GM23338 (cell line): ENCODE results near the gene ADAMTS18. TPM values are rescaled to one million over a fixed set of nuclear protein-coding genes. Genes with fewer than 3 reads are reported as not detected.

Experiments used
- ATAC-seq: fragments of 200-7000 bp; cut with Tn5 transposase; 3 replicates; pipeline ENCODE4 v1.9.1; 2020
- DNase-seq: peaks from one replicate; pipeline ENCODE4 v3.0.0-alpha.2; 2015; ENCODE audit warnings: low spot score
- H2AFZ ChIP-seq: fragments of 200-600 bp; sonication (generic); 2 replicates; pipeline ENCODE4 v1.8.0; 2016; ENCODE audit warnings: antibody characterized with exemption, mild to moderate bottlenecking, moderate library complexity
- H3F3A ChIP-seq: fragments of 200-600 bp; sonication (generic); replicated peaks from 2 replicates; pipeline ENCODE4 v1.8.0; 2017; ENCODE audit warnings: antibody characterized with exemption, mixed run types, low read depth
- H3K27ac ChIP-seq: fragments of 200-600 bp; sonication (generic); 2 replicates; pipeline ENCODE4 v1.6.1; 2016; ENCODE audit warnings: low read depth
- H3K27me3 ChIP-seq: fragments of 200-600 bp; sonication (generic); 2 replicates; pipeline ENCODE4 v1.8.0; 2016; ENCODE audit warnings: mild to moderate bottlenecking, mixed run types, moderate library complexity; ENCODE audit not compliant: insufficient read depth
- H3K36me3 ChIP-seq: fragments of 200-600 bp; sonication (generic); 2 replicates; pipeline ENCODE4 v1.8.0; 2016; ENCODE audit warnings: mild to moderate bottlenecking; ENCODE audit not compliant: insufficient read depth
- H3K4me1 ChIP-seq: fragments of 200-600 bp; sonication (generic); 2 replicates; pipeline ENCODE4 v1.8.0; 2016; ENCODE audit warnings: mild to moderate bottlenecking, moderate library complexity; ENCODE audit not compliant: insufficient read depth
- H3K4me2 ChIP-seq: fragments of 200-600 bp; sonication (generic); 2 replicates; pipeline ENCODE4 v1.7.1; 2017; ENCODE audit warnings: mixed run types
- H3K4me3 ChIP-seq: fragments of 200-600 bp; sonication (generic); 2 replicates; pipeline ENCODE4 v1.6.1; 2016; ENCODE audit warnings: mixed run types
- H3K79me2 ChIP-seq: fragments of 200-600 bp; sonication (generic); replicated peaks from 2 replicates; pipeline ENCODE4 v1.8.0; 2017; ENCODE audit warnings: mild to moderate bottlenecking; ENCODE audit not compliant: insufficient read depth
- H3K9me2 ChIP-seq: fragments of 200-600 bp; sonication (generic); 2 replicates; pipeline ENCODE4 v1.8.0; 2017; ENCODE audit not compliant: insufficient read depth
- H4K20me1 ChIP-seq: fragments of 200-600 bp; sonication (generic); replicated peaks from 2 replicates; pipeline ENCODE4 v1.8.0; 2017; ENCODE audit warnings: mild to moderate bottlenecking; ENCODE audit not compliant: insufficient read depth
- H3K27ac Mint-ChIP-seq: 2 replicates; pipeline ENCODE4 v1.8.0; 2020; ENCODE audit warnings: inconsistent platforms, mild to moderate bottlenecking, moderate library complexity, mixed read lengths
- H3K27me3 Mint-ChIP-seq: 3 replicates; pipeline ENCODE4 v1.8.0; 2022; ENCODE audit warnings: low read depth, mild to moderate bottlenecking, moderate library complexity, mixed read lengths, inconsistent platforms; ENCODE audit not compliant: insufficient read depth, poor library complexity
- H3K36me3 Mint-ChIP-seq: 3 replicates; pipeline ENCODE4 v1.8.0; 2021; ENCODE audit warnings: low read depth, mild to moderate bottlenecking, inconsistent platforms, moderate library complexity, mixed read lengths
- H3K4me1 Mint-ChIP-seq: 3 replicates; pipeline ENCODE4 v1.8.0; 2020; ENCODE audit warnings: mild to moderate bottlenecking, inconsistent platforms, mixed read lengths
- H3K4me3 Mint-ChIP-seq: 3 replicates; pipeline ENCODE4 v1.8.0; 2021; ENCODE audit warnings: moderate library complexity, mild to moderate bottlenecking, inconsistent platforms, mixed read lengths
- H3K9me3 Mint-ChIP-seq: 3 replicates; pipeline ENCODE4 v1.8.0; 2020; ENCODE audit warnings: moderate library complexity, mild to moderate bottlenecking, inconsistent platforms, mixed read lengths
- CREB1 ChIP-seq: fragments of 250-450 bp; sonication (Bioruptor Pico); IDR thresholded peaks from 2 replicates; pipeline ENCODE4 v1.5.0; 2020; ENCODE audit warnings: low read depth, mild to moderate bottlenecking, moderate library complexity
- CTCF ChIP-seq, 2 experiments: fragments of 200-600 bp in 1 of 2; sonication (generic) in 1 of 2; conservative IDR thresholded peaks; 2 replicates each; pipeline versions ENCODE4 v1.5.1 to v1.6.1; 2016 to 2017; ENCODE audit warnings: antibody characterized with exemption in 2 of 2, low read depth in 2 of 2, mild to moderate bottlenecking in 2 of 2, moderate library complexity in 1 of 2
- ETS1 ChIP-seq: IDR thresholded peaks from 2 replicates; pipeline ENCODE4 v1.6.1; 2016; ENCODE audit warnings: antibody characterized with exemption
- EZH2 ChIP-seq: fragments of 200-600 bp; sonication (generic); IDR thresholded peaks from one replicate; pipeline ENCODE4 v1.8.0; 2017; ENCODE audit warnings: antibody characterized with exemption, mild to moderate bottlenecking, low read depth; ENCODE audit not compliant: unreplicated experiment
- JUNB ChIP-seq: IDR thresholded peaks from one replicate; pipeline ENCODE4 v1.6.1; 2016; ENCODE audit warnings: antibody characterized with exemption; ENCODE audit not compliant: unreplicated experiment
- POLR2AphosphoS5 ChIP-seq: IDR thresholded peaks from 2 replicates; pipeline ENCODE4 v1.6.1; 2016; ENCODE audit warnings: antibody characterized with exemption, low read depth
- STAT1 ChIP-seq: IDR thresholded peaks from one replicate; pipeline ENCODE4 v1.6.1; 2016; ENCODE audit warnings: antibody characterized with exemption; ENCODE audit not compliant: unreplicated experiment
- ZNF114 ChIP-seq: fragments of 250-450 bp; sonication (Bioruptor Pico); IDR thresholded peaks from 2 replicates; pipeline ENCODE4 v1.5.0; 2020; ENCODE audit warnings: mild to moderate bottlenecking, moderate library complexity
- ZNF462 ChIP-seq: fragments of 250-450 bp; sonication (Bioruptor Pico); IDR thresholded peaks from 2 replicates; pipeline ENCODE4 v1.5.0; 2020; ENCODE audit warnings: mild to moderate bottlenecking, moderate library complexity
- polyA plus RNA-seq: library from polyadenylated mRNA; unstranded; fragments of >200 nt; fragmentation: Nextera tagmentation; extraction: Ambion mirVana; gene quantifications from 2 replicates; pipeline ENCODE4 v1.2.1, GENCODE V29; 2016
- total RNA-seq: library from RNA; depleted of rRNA; stranded (reverse); fragments of >200 nt; shearing (Covaris generic); gene quantifications from 2 replicates; pipeline ENCODE4 v1.2.3, GENCODE V29; 2014

Gene ADAMTS18
- total and polyA plus RNA-seq, 2 experiments from 2014 or later, result 0.15 to 0.90 TPM

- TF ChIP-seq ZNF114 (no peak), CREB1 (CRISPR knock-in tag) (no peak), ZNF462 (CRISPR knock-in tag) (no peak), JUNB (no peak), CTCF (conservative IDR thresholded peaks at IDR 0.05; ENCODE audit: low read depth in 2 of 2) (no peak)
These were observed 37.4 kb upstream of the ADAMTS18 start (continued) for GRCh38 chr16:77472262-77472661.

GRCh38 chr16:77470851-77471250 lies 36.0 kb upstream of the ADAMTS18 start:
- peaks cover 2% of the 10 kb centered on the region for H3K27me3 Mint-ChIP-seq
- Histone ChIP-seq H3K36me3 (no peaks in the 10 kb centered on the region), H3K27ac (no peak overlapping the region), H3K79me2 (no peaks in the 10 kb centered on the region), H3K4me3 (no peak overlapping the region), H4K20me1 (no peaks in the 10 kb centered on the region), H3K4me1 (no peaks in the 10 kb centered on the region), H3K9me2 (no peaks in the 10 kb centered on the region), H2AFZ (no peak overlapping the region), H3K4me2 (no peak overlapping the region), H3F3A (no peaks in the 10 kb centered on the region), H3K27me3 (no peaks in the 10 kb centered on the region)
- H3K4me1 Mint-ChIP-seq, result no peaks in the 10 kb centered on the region; the same call in 1 of the 3 replicates
- no peak overlapping the region for H3K4me3 Mint-ChIP-seq
- H3K27ac Mint-ChIP-seq, result no peak overlapping the region
- H3K9me3 Mint-ChIP-seq, result no peaks in the 10 kb centered on the region
- DNase-seq (no peak), ATAC-seq (no peak)
- TF ChIP-seq ZNF114 (no peak), ETS1 (no peak), POLR2AphosphoS5 (no peak), EZH2 (no peak), STAT1 (no peak)
- no peaks in the 10 kb centered on the region for H3K36me3 Mint-ChIP-seq
